CD4-positive, alpha-beta T cell (primary cell): ENCODE data around the gene RNF41. TPM values are rescaled to one million over a fixed set of nuclear protein-coding genes. Genes with fewer than 3 reads are reported as not detected.

Experiments
- ATAC-seq: fragments of 200-7000 bp; cut with Tn5 transposase; one replicate; pipeline ENCODE4 v1.10.0; 2022; ENCODE audit warnings: mild to moderate bottlenecking; ENCODE audit not compliant: poor library complexity
- CTCF ChIA-PET: fragments of 350-600 bp; sonication (Branson Sonifier 250); formaldehyde crosslinking; loops from one replicate; lab custom pipeline; 2021; ENCODE audit warnings: antibody characterized with exemption, inconsistent platforms; lab: Charles Lee
- POLR2A ChIA-PET: fragments of 350-600 bp; sonication (Branson Sonifier 250); formaldehyde crosslinking; loops from one replicate; lab custom pipeline; 2021; ENCODE audit warnings: antibody characterized with exemption, inconsistent platforms; lab: Charles Lee
- DNase-seq, 14 experiments: peaks; one replicate each; pipeline ENCODE4 v3.0.0-alpha.2; 2013 to 2020; ENCODE audit warnings: mixed read lengths in 2 of 14
- H3K27ac ChIP-seq, 2 donors: one replicate each; pipeline versions ENCODE4 v1.5.1 to v1.7.0; 2013; ENCODE audit warnings: low read length in 2 of 2, low read depth in 1 of 2, mild to moderate bottlenecking in 1 of 2
- H3K27me3 ChIP-seq, 2 experiments: 1 replicate in 1 of 2; 2 replicates in 1 of 2; pipeline versions ENCODE4 v1.6.1 to v1.7.0; 2013; ENCODE audit warnings: low read length in 2 of 2, control low read depth in 1 of 2, mild to moderate bottlenecking in 1 of 2, moderate library complexity in 1 of 2; ENCODE audit not compliant: insufficient read depth in 2 of 2, control insufficient read depth in 1 of 2
- H3K36me3 ChIP-seq: one replicate; pipeline ENCODE4 v1.6.1; 2013; ENCODE audit warnings: low read length, control low read depth; ENCODE audit not compliant: insufficient read depth
- H3K4me1 ChIP-seq: one replicate; pipeline ENCODE4 v1.6.1; 2013; ENCODE audit warnings: low read length, control low read depth; ENCODE audit not compliant: insufficient read depth
- H3K4me3 ChIP-seq: one replicate; pipeline ENCODE4 v1.5.1; 2013; ENCODE audit warnings: mild to moderate bottlenecking, low read length, moderate library complexity
- H3K9me3 ChIP-seq, 2 experiments: 1 replicate in 1 of 2; 2 replicates in 1 of 2; pipeline versions ENCODE4 v1.6.1 to v1.7.0; 2013; ENCODE audit warnings: low read length in 2 of 2, mild to moderate bottlenecking in 2 of 2, control low read depth in 1 of 2, moderate library complexity in 1 of 2; ENCODE audit not compliant: control insufficient read depth in 1 of 2, insufficient read depth in 1 of 2
- H3K27ac Mint-ChIP-seq: one replicate; pipeline ENCODE4 v1.8.0; 2020; ENCODE audit warnings: mixed read lengths
- H3K27me3 Mint-ChIP-seq: one replicate; pipeline ENCODE4 v1.8.0; 2021; ENCODE audit warnings: mixed read lengths
- H3K36me3 Mint-ChIP-seq: one replicate; pipeline ENCODE4 v1.8.0; 2021; ENCODE audit warnings: low read depth, mixed read lengths
- H3K4me1 Mint-ChIP-seq: one replicate; pipeline ENCODE4 v1.8.0; 2021; ENCODE audit warnings: low read depth, mixed read lengths
- H3K4me3 Mint-ChIP-seq: one replicate; pipeline ENCODE4 v1.8.0; 2020; ENCODE audit warnings: mild to moderate bottlenecking, mixed read lengths
- H3K9me3 Mint-ChIP-seq: one replicate; pipeline ENCODE4 v1.8.0; 2020; ENCODE audit warnings: mixed read lengths
- CTCF ChIP-seq: fragments of 200-600 bp; IDR thresholded peaks from one replicate; pipeline ENCODE4 v1.8.0; 2022; ENCODE audit warnings: antibody characterized with exemption, mild to moderate bottlenecking
- intact Hi-C, 2 experiments: fragments of 100-400 bp; cut with DNase I in 1 of 2; cut with micrococcal nuclease in 1 of 2; formaldehyde crosslinking; loops; one replicate each; pipeline versions ENCODE4 v1.15.1 to v1.9.0; 2023 to 2025; cut with DNase I, micrococcal nuclease
- total RNA-seq, 174 experiments: library from RNA in 2 of 174; stranded (reverse) in 2 of 174; gene quantifications; one replicate each; pipeline ENCODE4 v1.2.3 and lab custom pipeline; 2021 to 2026

The RNF41 gene
- total RNA-seq, 2 experiments from 2014 or later: 28.0 to 32.4 TPM

GRCh38 chr12:56162468-56163290, 59.0 kb downstream of the RNF41 start:
- H3K27me3 ChIP-seq: no peaks in the 10 kb centered on the region
- H3K4me3 ChIP-seq: no peak overlapping the region
- Mint-ChIP-seq H3K36me3 (peaks cover 87% of the 10 kb centered on the region), H3K4me1 (peaks cover 33% of the 10 kb centered on the region), H3K9me3 (no peaks in the 10 kb centered on the region), H3K27me3 (no peaks in the 10 kb centered on the region), H3K4me3 (no peak overlapping the region), H3K27ac (peak overlapping the region; percentile 71)
- intact Hi-C loops: no loop called here
- POLR2A ChIA-PET: interaction anchor here (0.7 to 6.7 kb wide), 11 partner anchors 11 to 473 kb away, joined by 3 to 89 read pairs (median 5); partner anchors contain the start of genes ESYT1, MYL6B, RNF41 and SMARCC2
- no peaks in the 10 kb centered on the region for H3K9me3 ChIP-seq
- H3K27ac ChIP-seq: peak overlapping the region in 1 of 2 donors; percentile 1
- H3K4me1 ChIP-seq: peaks cover 40% of the 10 kb centered on the region
- no peak for TF ChIP-seq CTCF
- peaks cover 85% of the 10 kb centered on the region for H3K36me3 ChIP-seq
- no peak for ATAC-seq
- CTCF ChIA-PET: interaction anchor here (0.8 to 5.3 kb wide), 5 partner anchors 11 to 95 kb away, joined by 3 to 42 read pairs (median 6); partner anchors contain the start of genes ANKRD52, MYL6B and SMARCC2
- DNase-seq: no peak

GRCh38 chr12:56161690-56162351, 59.9 kb downstream of the RNF41 start:
- Histone ChIP-seq H3K9me3 (no peaks in the 10 kb centered on the region), H3K4me3 (no peak overlapping the region), H3K27ac (peak overlapping the region; percentile 84 to 92), H3K4me1 (peaks cover 49% of the 10 kb centered on the region), H3K36me3 (peaks cover 77% of the 10 kb centered on the region), H3K27me3 (no peaks in the 10 kb centered on the region)
- H3K36me3 Mint-ChIP-seq: peaks cover 82% of the 10 kb centered on the region
- peak overlapping the region; percentile 92 for H3K27ac Mint-ChIP-seq
- ChIA-PET POLR2A (interaction anchor here (0.6 to 6.7 kb wide), 11 partner anchors 8 to 60 kb away, joined by 3 to 89 read pairs (median 5); partner anchors contain the start of genes ESYT1, PA2G4, RNF41 and SMARCC2), CTCF (interaction anchor here (1.1 to 5.3 kb wide), 5 partner anchors 10 to 96 kb away, joined by 4 to 42 read pairs (median 5); partner anchors contain the start of genes ANKRD52, MYL6B, SMARCC2 and ZC3H10)
- DNase-seq (no peak), ATAC-seq (no peak)
- peak overlapping the region; percentile 76 for H3K4me3 Mint-ChIP-seq
- no peak for TF ChIP-seq CTCF
- intact Hi-C loops: loop anchor here in 1 of 2 experiments (2.0 kb wide), 1 partner anchor 27 kb away; the partner anchor contains the start of gene SMARCC2
- H3K4me1 Mint-ChIP-seq: peaks cover 40% of the 10 kb centered on the region
- H3K9me3 Mint-ChIP-seq: no peaks in the 10 kb centered on the region
- H3K27me3 Mint-ChIP-seq: no peaks in the 10 kb centered on the region
